DOHH2 (cell line): ENCODE measurements around the gene ALDH4A1.

Experiments
- H3F3A ChIP-seq: fragments of 200-600 bp; sonication (generic), shearing (Covaris generic); 2 replicates; pipeline ENCODE4 v1.6.0; 2016; ENCODE audit warnings: antibody characterized with exemption, mild to moderate bottlenecking; ENCODE audit not compliant: control insufficient read depth, insufficient read depth
- H3K27ac ChIP-seq: fragments of 200-600 bp; sonication (generic); 2 replicates; pipeline ENCODE4 v1.5.1; 2014; ENCODE audit warnings: low read depth, mild to moderate bottlenecking, low read length, moderate library complexity
- H3K27me3 ChIP-seq: fragments of 200-600 bp; sonication (generic); 2 replicates; pipeline ENCODE4 v1.6.1; 2014; ENCODE audit warnings: mild to moderate bottlenecking, low read length, mixed read lengths; ENCODE audit not compliant: control insufficient read depth
- H3K36me3 ChIP-seq: fragments of 200-600 bp; sonication (generic); 2 replicates; pipeline ENCODE4 v1.6.1; 2014; ENCODE audit warnings: mild to moderate bottlenecking, low read length, moderate library complexity, mixed read lengths; ENCODE audit not compliant: control insufficient read depth
- H3K4me1 ChIP-seq: fragments of 200-600 bp; sonication (generic); 2 replicates; pipeline ENCODE4 v1.6.1; 2014; ENCODE audit warnings: mild to moderate bottlenecking, low read length, mixed read lengths; ENCODE audit not compliant: control insufficient read depth
- H3K4me2 ChIP-seq: fragments of 200-600 bp; sonication (generic); 2 replicates; pipeline ENCODE4 v1.6.0; 2014; ENCODE audit warnings: mild to moderate bottlenecking, low read length, moderate library complexity
- H3K4me3 ChIP-seq: fragments of 200-600 bp; sonication (generic); 2 replicates; pipeline ENCODE4 v1.5.1; 2014; ENCODE audit warnings: mild to moderate bottlenecking, low read length, mixed read lengths
- H3K79me2 ChIP-seq: fragments of 200-600 bp; sonication (generic); 2 replicates; pipeline ENCODE4 v1.6.1; 2014; ENCODE audit warnings: mild to moderate bottlenecking, low read length, mixed read lengths; ENCODE audit not compliant: control insufficient read depth
- H3K9me2 ChIP-seq: fragments of 200-600 bp; sonication (generic); replicated peaks from 2 replicates; pipeline ENCODE4 v1.6.1; 2014; ENCODE audit warnings: mild to moderate bottlenecking, low read length, mixed read lengths; ENCODE audit not compliant: control insufficient read depth
- H3K9me3 ChIP-seq: fragments of 200-600 bp; sonication (generic); 2 replicates; pipeline ENCODE4 v1.6.1; 2014; ENCODE audit warnings: antibody characterized with exemption, low read length, mixed read lengths; ENCODE audit not compliant: control insufficient read depth, insufficient read depth
- H4K20me1 ChIP-seq: fragments of 200-600 bp; sonication (generic); 2 replicates; pipeline ENCODE4 v1.6.0; 2014; ENCODE audit warnings: low read depth, mild to moderate bottlenecking, antibody characterized with exemption, low read length, moderate library complexity; ENCODE audit not compliant: control insufficient read depth, insufficient read depth
- CTCF ChIP-seq: fragments of 200-600 bp; sonication (generic); IDR thresholded peaks from one replicate; pipeline ENCODE4 v1.5.1; 2014; ENCODE audit warnings: antibody characterized with exemption, mild to moderate bottlenecking, low read depth, low read length; ENCODE audit not compliant: poor library complexity, severe bottlenecking
- EZH2phosphoT487 ChIP-seq: fragments of 200-600 bp; sonication (generic); IDR thresholded peaks from 2 replicates; pipeline ENCODE4 v1.6.1; 2017; ENCODE audit warnings: borderline replicate concordance, mild to moderate bottlenecking, antibody characterized with exemption, low read length, moderate library complexity, mixed read lengths

Gene ALDH4A1

GRCh38 chr1:18912550-18912949 is 10.2 kb upstream of the ALDH4A1 start:
- no peaks in the 10 kb centered on the region for H3K9me3 ChIP-seq
- H3K79me2 ChIP-seq: no peaks in the 10 kb centered on the region
- H3K9me2 ChIP-seq: no peaks in the 10 kb centered on the region
- H3K27ac ChIP-seq: no peak overlapping the region
- H4K20me1 ChIP-seq: no peaks in the 10 kb centered on the region
- no peak for TF ChIP-seq EZH2phosphoT487
- H3K4me1 ChIP-seq: peaks cover 12% of the 10 kb centered on the region
- H3K36me3 ChIP-seq: no peaks in the 10 kb centered on the region
- H3K4me2 ChIP-seq: no peak overlapping the region
- H3K27me3 ChIP-seq: no peaks in the 10 kb centered on the region
- no peak overlapping the region for H3K4me3 ChIP-seq
- H3F3A ChIP-seq: no peaks in the 10 kb centered on the region

GRCh38 chr1:18908911-18909771 is 6.8 kb upstream of the ALDH4A1 start:
- Histone ChIP-seq H4K20me1 (no peaks in the 10 kb centered on the region), H3K9me2 (no peaks in the 10 kb centered on the region), H3K36me3 (no peaks in the 10 kb centered on the region), H3K27me3 (no peaks in the 10 kb centered on the region), H3K4me1 (peaks cover 13% of the 10 kb centered on the region), H3K4me3 (no peak overlapping the region), H3F3A (no peaks in the 10 kb centered on the region), H3K4me2 (no peak overlapping the region), H3K79me2 (no peaks in the 10 kb centered on the region), H3K9me3 (no peaks in the 10 kb centered on the region), H3K27ac (no peak overlapping the region)
- TF ChIP-seq EZH2phosphoT487 (no peak), CTCF (no peak)

- H3F3A ChIP-seq: no peaks in the 10 kb centered on the region
- TF ChIP-seq EZH2phosphoT487: no peak
- no peak for TF ChIP-seq CTCF
- no peak overlapping the region for H3K27ac ChIP-seq
- no peaks in the 10 kb centered on the region for H4K20me1 ChIP-seq
- no peaks in the 10 kb centered on the region for H3K36me3 ChIP-seq
- H3K4me3 ChIP-seq: peak overlapping the region; percentile 28; the same call in 1 of the 2 replicates
- peaks cover 6% of the 10 kb centered on the region for H3K27me3 ChIP-seq
- no peaks in the 10 kb centered on the region for H3K9me3 ChIP-seq
- peaks cover 15% of the 10 kb centered on the region for H3K4me1 ChIP-seq
- no peaks in the 10 kb centered on the region for H3K79me2 ChIP-seq
- peak overlapping the region; percentile 31 for H3K4me2 ChIP-seq
- no peaks in the 10 kb centered on the region for H3K9me2 ChIP-seq
Observed at GRCh38 chr1:18907917-18908845, 5.8 kb upstream of the ALDH4A1 start.
